GM19324 (cell line): ENCODE measurements around the gene GLB1L3.
A peak's percentile ranks its signal among the peaks of the same experiment; 100 is the strongest.
"Not testable (repeated sequence)": the region's sequence is repeated elsewhere in the genome, so short reads cannot be mapped to it uniquely, and the experiment has no call there.

Source experiments
- ATAC-seq: cut with Tn5 transposase; IDR thresholded peaks from one replicate; pipeline ENCODE4 v1.9.1; 2021; ENCODE audit warnings: mild to moderate bottlenecking, moderate library complexity; ENCODE audit not compliant: unreplicated experiment, low FRiP score

Gene GLB1L3

DNA sequence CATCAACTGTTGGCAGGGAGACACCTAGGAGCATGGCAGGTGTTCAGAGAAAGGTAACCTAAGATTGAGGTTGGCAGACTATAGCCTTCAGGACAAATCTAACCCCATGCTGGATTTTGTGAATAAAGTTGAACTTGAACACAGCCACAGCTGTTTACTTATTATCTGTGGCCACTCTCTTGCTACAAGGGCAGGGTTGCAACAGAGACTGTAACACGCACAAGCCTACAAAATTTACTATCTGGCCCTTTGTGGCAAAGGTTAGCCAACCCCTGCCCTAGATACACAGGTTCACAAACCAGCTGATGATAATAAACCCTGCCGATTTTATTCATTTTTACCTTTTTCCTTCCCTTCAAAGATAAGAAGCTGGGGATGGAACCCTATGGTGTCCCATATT lies 25.5 kb upstream of the GLB1L3 start:
- ATAC-seq: no peak

DNA sequence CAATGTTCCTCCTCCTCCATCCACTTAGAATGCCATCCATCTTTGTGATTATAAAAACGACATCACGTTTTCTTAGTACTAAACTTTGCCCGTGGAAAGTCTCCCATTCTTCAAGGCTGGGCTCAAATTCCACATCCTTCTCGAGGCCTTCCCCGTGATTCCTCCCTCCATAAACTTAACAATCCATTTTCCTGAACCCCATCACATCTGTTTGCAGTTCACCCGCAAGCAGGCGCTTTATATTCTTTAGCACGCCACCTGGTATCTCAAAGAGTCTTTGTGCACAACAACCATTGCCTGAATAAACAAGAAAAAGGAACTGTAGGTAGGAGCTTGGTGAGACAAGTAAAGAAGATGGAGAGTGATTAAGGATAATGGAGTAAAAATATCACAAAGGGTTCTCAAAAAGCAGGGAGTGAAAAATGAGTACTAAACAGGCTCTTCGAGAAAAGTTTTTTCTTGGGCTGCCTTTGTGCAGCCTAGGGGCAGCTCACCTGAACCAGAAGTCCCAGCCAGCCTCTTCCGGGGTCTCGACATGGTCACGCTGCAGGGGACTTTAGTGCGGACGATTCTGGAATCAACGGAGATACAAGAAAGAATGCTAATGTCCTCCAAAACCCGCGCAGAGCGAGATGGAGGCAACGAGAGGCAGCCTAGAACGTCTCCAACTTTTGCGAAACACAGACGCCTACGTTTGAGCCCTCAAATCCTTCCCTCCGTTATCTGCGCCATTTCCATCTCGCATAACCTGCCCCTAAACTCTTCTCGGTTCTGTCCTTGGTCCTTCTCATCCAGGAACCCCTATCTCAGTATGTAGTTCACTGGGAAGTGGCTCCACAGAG lies 23.6 kb upstream of the GLB1L3 start:
- ATAC-seq: no peak

DNA sequence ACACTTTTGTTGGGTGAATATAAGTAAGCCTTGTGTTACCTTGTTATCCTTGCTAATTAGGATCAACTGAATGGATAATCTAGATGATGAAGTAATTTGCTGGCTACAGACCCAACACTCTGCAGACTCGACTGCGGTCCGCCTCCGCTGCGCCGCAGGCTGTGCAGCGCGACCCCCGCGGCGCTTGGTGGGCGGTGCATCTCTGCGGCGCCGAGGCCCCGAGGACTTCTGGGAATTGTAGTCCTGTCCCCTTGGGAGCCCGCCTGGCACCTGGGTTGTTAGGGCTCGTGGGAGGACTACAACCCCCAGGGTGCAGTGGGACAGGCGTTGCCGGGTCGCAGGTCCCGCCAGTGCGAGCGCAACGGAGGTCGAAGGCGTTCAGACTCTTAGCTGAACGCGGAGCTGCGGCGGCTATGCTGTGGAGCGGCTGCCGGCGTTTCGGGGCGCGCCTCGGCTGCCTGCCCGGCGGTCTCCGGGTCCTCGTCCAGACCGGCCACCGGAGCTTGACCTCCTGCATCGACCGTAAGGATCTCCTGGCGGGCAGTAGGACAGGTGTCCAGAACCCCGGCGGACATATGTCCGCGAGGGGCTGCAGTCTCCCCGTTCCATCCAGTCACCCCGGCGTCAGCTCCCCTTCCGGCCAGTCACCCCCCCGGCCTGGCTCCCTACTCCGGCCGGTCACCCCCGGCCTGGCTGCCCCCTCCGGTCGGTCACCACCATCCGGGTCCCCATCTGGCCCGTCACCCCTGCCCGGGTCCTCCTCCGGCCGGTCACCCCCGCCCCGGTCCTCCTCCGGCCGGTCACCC lies 22.8 kb upstream of the GLB1L3 start, which contains the start of the genes ACAD8 and THYN1:
Gene ACAD8 (plus strand): TSS at position 381 of the 806 bp plus-strand sequence. CDS start 33 bp downstream, at position 414.
Gene THYN1 (minus strand): TSS at position 165 of the 806 bp plus-strand sequence. CDS start 470 bp downstream, outside the sequence.
- ATAC-seq: peak; percentile 99

DNA sequence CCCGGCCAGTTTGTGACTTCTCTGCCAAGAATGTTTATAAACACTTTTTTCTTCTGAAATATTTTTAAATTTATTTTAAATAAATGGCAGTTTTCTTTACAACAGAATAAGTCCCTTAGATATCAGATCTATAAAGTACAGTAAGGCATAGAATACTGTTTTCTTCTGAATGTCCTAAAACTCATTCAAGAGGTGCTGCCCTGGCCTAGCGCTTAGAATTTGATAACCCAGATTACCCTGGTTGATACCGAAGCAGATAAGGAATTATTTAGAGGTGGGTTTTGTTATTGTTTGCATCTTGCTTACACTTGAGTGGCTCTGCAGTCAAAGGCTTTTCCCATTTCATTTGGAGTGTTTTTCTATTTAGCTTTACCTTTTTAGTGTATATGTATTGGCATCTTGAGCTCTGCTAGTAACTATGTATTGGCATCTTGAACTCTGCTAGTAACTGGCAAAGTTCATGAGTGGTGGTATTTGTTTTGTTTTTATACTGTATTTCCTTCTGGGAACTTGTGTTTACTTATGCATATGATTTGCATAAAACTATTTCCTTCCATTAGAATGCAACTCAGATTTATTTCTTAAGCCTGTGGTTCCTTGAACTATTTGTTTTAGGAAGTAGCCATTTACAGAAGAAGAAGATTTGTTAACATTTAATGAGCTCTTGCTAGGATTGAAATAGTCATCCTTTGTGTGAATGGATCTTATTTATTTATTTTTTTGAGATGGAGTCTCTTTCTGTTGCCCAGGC lies 21.6 kb upstream of the GLB1L3 start:
- no peak for ATAC-seq

DNA sequence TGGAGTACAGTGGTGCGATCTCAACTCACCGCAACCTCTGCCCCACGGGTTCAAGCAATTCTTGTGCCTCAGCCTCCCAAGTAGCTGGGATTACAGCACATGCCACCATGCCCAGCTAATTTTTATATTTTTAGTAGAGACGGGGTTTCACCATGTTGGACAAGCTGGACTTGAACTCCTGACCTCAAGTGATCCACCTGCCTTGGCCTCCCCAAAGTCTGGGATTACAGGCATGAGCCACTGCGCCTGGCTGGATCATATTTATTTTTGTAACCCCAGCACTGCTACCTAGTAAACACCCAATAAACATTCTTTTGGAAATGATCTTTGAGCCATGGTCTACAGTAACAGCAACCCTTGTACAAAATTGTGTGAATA lies 21.0 kb upstream of the GLB1L3 start:
- not testable (repeated sequence) for ATAC-seq

DNA sequence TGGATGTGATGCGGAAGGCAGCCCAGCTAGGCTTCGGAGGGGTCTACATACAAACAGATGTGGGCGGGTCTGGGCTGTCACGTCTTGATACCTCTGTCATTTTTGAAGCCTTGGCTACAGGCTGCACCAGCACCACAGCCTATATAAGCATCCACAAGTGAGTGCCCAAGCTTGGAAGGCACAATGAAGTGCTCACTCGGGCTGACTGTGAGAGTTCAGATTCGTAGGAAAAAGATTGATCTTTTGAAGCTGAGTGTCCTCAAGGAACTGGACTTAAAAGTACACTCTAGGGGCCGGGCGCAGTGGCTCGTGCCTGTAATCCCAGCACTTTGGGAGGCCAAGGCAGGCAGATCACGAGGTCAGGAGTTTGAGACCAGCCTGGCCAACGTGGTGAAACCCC lies 19.1 kb upstream of the GLB1L3 start:
- ATAC-seq: no peak

DNA sequence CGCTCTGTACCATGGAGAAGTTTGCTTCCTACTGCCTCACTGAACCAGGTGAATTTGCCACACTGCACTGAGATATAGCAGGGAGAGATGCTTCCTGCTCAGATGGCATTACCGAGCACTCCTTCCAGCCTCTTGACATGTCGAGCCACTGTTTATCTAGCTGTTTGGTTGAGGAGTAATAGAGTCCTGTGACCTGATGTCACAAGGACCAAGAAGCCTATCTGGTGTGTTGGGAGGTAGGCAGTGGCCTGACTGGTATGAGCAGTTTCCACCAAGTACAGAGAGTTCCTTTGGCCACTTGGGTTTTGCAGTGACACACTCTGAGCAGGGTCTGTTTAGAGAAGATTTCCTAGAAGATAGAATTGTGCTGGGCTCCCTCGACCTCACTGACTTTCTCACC lies 17.6 kb upstream of the GLB1L3 start:
- no peak for ATAC-seq

DNA sequence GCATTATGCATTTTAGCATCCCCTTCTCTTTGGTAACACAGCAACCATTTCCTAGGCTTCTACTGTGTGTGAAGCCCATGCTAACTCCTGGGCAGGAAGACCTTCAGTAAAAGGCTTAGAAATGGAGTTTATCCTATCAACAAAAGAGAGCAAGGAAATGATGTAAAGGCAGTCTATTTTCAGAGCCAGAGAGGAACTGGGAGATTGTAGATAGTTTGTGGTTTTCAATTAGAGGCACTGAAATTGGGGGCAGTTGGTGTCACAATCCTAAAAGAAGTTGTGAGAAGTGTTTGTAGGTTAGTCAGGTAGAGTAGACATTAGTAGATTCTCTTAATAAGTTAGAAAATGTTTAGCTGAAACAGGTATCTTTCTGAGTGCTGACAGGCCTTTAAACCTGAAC lies 15.7 kb upstream of the GLB1L3 start:
- ATAC-seq: no peak

DNA sequence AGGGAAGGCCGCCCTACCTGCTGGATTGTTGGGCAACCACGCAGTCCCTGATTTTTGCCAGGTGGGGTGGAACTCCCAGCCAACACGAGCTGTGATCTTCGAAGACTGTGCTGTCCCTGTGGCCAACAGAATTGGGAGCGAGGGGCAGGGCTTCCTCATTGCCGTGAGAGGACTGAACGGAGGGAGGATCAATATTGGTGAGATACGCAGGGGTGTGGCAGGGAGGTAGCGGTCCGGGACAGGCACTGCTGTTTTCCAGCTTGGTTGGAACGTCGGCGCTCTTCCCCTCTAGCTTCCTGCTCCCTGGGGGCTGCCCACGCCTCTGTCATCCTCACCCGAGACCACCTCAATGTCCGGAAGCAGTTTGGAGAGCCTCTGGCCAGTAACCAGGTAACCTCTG lies 15.2 kb upstream of the GLB1L3 start:
- ATAC-seq: no peak

DNA sequence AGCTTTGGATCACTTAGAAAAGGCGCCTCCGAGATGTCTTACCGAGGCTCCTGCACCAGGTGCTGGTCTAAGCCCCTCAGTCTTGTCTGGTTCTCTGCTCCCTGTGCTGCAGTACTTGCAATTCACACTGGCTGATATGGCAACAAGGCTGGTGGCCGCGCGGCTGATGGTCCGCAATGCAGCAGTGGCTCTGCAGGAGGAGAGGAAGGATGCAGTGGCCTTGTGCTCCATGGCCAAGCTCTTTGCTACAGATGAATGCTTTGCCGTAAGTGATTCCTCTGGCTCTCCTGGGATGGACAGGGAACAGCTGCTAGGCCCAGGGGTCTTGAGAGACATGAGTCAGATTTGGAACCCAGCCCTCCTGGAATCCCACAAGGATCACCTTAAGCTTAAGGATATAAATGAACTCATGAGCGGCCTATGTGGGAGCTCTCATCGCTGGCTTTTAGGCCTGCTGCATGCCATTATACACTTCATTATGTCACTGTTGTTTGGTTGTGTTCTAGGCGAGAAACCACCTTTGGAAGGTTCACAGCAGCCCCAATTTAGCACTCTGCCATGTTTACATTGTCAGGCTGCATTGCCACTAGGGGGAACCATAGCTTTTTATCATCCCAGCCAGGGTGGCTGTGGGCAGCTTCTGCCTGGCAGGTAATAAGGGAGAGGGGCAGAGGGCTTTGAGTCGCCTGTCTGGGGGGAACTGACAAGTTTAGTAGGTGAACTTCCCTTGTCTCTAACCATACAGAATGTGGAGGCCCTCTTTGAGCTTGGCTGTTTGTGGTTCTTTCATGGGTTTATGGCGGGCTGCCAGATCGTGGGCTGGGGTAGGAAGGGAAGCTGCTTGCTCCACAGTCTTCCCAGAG lies 14.3 kb upstream of the GLB1L3 start:
- ATAC-seq: no peak

DNA sequence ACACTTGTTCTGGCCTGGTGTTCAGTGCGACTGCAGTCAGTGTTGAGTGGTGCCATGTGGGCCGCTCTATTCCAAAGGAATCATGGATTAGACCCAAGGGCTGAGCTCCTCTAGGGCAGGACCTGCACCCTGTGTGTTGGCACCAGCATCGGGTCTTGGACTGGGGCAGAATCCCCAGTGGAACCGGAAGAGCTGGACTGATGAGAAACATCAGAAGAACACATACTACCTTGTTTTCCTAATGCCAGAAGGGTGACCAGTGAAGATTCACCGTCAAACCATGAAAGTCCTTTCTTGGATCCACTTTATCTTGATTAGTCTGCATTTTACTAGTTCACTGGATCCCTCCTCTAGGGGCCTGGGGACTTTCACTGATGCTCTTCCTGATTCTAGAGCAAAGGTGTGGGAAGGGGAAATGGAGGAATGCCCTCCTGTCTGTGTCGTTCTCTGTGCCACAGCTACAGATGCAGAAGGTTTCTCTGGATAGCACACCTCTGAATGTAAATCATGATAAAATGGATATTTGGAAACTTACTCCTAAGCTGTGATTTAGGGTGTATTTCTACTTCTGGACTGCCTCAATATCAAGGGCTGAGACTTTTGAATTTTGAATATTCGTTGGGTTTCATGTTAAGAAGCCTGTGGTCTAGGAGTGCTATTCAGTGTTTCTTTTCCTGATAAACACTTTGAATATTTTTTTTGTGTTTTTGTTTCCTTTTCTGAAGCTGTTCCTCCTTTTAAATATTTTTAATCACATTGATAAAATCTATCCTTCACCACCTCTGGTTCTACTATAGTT lies 11.0 kb upstream of the GLB1L3 start:
- no peak for ATAC-seq

DNA sequence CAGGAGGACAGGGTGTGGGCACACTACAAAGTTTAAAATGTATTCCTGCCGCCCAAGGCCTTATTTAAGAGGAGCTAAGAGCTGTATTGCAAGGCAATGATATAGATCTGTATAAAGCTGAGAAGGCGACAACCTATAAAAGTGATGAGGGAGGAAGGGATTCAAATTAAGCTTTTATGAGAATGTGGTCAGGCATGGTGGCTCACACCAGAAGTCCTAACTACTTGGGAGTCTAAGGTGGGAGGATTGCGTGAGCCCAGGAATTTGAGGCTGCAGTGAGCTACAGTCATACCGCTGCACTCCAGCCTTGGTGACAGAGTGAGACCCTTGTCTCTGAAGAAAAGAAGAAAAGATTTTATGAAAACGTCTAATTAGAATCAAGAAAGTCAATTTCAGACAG lies 9.7 kb upstream of the GLB1L3 start:
- ATAC-seq: no peak

DNA sequence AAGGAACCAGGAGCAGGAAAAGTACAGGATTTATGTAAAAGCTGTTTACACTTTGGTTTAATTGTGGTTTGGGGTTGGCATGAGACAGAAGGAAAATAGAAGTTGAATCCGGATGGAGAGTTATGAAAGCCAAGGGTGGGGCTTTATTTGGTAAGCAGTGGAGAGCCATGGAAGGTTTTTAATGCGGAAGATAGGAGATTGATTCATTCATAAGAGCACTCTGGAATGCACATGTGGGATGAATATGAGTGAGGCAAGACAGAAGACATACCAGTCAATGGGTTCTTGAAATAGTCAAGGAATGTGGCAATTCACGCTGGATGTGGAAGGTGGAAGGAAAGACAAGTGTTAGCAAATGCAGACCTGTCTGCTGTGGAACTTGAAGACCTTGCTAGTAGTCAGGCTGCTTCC lies 9.3 kb upstream of the GLB1L3 start:
- ATAC-seq: no peak

DNA sequence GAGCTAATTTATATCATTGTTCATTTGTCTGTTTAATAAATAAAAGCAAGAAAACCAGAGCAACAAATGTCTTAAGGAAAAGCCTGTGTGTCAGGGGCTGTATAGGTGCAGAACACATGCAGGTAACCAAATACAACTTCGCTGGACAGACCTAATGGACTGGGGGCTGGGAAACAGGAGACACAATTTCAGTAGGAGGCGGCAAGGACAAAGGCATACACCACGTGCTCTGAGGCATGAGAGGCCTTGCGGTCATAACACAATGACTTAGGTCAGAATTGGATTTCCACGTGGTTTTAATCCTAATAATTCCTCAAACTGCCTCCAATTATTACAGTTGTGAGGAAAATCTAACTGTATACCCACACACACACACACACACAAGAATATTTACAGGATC lies 8.7 kb upstream of the GLB1L3 start:
- no peak for ATAC-seq

DNA sequence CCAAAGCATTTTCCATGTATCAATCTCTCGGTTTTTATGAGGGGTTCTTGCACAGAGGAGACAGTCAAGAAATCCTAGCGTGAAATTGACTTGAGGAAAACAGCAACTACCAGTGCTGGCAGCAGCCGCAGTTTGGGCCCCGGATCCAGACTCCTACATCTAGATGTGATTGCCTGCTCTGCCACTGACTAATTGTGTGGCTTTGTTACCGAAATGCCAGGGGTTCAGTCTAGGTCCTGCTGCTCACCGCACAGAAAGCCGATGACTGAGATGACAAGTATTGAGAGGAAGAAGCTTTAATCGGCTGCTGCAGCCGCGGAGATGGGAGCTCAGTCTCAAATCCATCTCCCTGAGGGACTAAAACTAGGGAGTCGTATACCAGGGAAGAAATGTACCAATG lies 8.2 kb upstream of the GLB1L3 start:
- ATAC-seq: no peak

DNA sequence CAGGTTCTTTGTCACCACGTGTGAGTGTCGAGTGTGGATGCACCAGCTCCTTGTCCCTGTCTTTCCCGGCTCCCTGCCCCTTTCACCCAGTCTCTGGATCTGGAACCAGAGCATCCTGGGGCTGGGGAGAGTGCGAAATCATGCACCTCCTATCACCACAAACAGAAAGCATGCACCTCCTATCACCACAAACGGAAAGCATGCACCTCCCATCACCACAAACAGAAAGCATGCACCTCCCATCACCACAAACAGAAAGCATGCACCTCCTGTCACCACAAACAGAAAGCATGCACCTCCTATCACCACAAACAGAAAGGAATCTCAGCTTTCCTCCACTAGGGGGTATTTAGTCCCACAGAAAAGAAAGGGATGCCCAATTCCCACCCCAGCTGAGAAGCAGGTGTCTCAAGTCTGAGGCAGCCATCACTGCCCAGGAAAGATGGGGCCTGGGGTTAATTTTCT lies 5.9 kb upstream of the GLB1L3 start:
- no peak for ATAC-seq

DNA sequence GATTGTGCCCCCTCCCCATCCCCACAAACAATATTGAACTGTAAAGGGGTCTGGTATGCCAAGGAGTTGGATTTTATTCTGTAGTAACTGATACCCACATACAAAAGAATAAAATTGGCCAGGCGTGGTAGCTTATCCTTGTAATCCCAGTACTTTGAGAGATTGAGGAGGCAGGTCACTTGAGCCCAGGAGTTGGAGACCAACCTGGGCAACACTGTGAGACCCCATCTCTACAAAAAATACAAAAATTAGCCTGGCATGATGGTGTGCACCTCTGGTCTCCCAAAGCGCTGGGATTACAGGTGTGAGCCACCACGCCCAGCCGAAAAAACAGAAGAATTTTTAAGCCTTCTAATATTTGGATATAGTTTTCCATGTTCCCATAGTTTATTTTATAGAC lies 4.2 kb upstream of the GLB1L3 start:
- ATAC-seq: no peak

DNA sequence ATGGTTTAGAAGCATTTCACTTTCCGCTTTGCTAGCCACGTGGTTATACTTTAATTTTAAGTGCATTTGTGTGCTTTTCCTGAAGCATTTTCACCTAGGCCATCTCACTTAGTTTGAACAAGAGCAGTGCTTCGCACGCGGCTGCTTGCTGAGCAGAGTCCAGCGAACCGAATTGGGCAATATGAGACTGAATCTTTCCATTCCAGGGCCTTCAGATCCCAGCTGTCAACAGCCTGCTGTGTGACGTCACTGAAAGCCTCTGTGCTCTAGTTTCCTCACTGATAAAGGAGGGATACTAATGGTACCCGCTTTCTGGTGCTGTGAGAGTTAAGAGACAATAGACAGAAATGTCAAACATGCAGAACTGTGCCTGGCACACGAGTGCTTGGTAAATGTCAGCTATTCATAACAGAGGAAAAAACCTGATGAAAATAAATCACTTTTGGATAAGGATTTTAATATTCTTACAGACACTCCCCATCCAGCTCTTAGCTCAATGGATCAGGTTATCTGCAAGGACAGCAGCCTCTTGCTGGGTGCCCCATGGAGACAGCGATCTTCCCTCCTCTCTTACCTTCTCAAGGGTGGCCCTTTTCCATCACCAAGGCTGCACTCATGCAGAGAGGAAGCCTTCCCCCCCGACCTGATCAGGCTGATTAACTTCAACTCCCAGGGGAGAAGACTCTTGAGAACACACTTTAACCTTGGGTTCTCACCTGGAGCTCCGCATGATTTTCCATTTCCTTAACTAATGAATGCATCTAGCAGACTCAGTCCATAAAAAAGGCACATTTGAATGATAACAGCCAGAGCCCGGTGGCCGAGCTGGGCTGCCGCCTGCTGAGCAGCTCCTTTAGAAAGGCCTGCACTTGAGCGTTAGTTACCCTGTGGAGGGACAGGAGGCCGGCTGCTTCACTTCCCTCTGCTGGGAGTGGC lies 3.5 kb upstream of the GLB1L3 start:
- ATAC-seq: no peak
